ACHN (cell line): ENCODE measurements around the gene GGTA1.
"Not testable (repeated sequence)": the region's sequence is repeated elsewhere in the genome, so short reads cannot be mapped to it uniquely, and the experiment has no call there.

Experiments used
- DNase-seq: peaks from one replicate; pipeline ENCODE4 v3.0.0-alpha.2; 2015
- in situ Hi-C: cut with HindIII; loops from 2 replicates; pipeline ENCODE4 v1.10.0; 2017; ENCODE audit warnings: low sequenced_read_pairs, low pct_ligation_motif_present, low pct_unique_long_range_greater_than_20kb

Gene GGTA1

DNA sequence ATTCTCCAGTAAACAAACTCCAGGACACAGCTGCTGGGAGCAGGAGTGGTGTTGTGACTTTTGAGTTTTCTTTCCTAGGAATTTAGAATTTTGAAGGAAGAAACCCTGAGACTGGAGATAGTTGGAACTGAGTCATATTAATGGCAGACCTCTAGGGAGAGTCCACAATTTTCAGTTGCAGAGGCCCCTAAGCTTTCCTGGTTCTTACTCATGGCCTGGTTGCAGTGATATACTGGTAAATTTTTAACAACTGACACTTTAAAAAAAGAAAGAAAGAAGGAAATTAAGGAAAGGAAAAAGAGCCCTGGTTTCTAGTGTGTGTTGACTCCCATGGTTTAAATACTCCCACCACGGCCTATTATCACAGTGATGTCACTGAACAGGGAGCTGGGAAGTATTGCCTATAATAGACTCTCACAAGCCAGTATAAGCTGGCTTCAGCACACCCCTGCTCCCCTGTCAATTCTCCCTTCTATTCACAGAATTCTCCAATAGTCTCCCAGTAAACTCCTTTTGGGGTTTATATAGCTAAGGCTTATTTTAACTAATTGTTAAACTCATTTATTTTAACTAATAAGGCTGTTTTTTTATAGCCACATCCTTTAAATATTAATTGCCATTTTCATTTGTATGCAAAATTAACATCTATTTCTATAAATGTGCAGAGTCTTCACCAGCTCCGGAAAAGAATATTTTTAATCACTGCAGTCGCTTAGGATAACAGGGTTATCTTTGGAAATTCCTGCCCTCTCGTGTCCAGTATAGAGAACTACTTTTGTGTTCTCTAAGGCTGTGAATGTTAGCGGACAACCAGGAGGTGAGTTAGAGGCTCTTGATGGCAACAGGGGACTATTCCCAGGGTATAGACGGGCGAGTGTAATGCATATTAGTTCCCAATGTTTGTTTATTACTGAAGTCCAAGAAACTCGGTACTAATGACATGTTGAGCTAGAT is 59.7 kb downstream of the GGTA1 start:
- in situ Hi-C loops = no loop called here
- DNase-seq = peak; percentile 47

DNA sequence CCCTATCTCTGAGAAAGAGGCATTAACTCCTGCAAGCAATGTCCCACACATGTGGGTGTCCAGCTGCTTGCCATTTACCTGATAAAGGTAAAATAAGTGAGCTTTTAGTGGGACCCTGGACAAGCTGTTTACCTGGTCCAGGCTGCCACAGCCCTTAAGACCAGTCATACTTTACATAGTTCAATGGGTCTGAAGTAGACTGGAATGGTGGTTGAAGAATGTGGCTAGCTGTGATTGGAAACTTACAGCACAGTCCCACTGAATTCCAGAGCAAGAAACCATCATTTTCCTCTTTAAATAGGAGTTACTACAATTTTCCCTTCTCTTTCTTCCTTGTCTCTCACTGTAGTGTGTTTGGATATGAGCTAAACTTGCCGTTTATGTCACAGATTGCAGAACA is 60.6 kb downstream of the GGTA1 start:
- DNase-seq = no peak
- in situ Hi-C loops = no loop called here

DNA sequence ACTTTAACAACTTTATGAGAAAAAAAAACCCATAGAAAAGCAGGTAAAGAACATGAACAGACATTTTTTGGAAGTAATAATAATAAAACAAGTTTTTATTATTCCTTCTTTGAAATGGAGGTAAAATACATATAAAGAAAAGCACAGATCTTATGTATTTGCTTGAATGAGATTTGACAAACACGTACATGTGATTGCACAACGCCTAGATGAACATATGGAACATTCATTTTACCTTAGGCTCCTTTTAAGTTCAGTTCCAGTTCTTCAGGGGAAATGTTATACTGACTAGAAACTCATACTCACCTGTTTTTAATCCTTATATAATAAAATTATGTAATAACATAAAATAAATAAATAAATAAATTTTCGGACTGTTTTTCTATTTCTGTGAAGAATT is 61.8 kb downstream of the GGTA1 start:
- DNase-seq = no peak
- in situ Hi-C loops = no loop called here

DNA sequence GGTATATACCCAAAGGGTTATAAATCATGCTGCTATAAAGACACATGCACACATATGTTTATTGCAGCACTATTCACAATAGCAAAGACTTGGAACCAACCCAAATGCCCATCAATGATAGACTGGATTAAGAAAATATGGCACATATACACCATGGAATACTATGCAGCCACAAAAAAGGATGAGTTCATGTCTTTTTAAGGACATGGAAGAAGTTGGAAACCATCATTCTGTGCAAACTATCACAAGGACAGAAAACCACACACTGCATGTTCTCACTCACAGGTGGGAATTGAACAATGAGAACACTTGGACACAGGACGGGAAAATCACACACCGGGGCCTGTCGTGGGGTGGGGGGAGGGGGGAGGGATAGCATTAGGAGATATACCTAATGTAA is 62.6 kb downstream of the GGTA1 start:
- DNase-seq, in situ Hi-C loops: not testable (repeated sequence)

DNA sequence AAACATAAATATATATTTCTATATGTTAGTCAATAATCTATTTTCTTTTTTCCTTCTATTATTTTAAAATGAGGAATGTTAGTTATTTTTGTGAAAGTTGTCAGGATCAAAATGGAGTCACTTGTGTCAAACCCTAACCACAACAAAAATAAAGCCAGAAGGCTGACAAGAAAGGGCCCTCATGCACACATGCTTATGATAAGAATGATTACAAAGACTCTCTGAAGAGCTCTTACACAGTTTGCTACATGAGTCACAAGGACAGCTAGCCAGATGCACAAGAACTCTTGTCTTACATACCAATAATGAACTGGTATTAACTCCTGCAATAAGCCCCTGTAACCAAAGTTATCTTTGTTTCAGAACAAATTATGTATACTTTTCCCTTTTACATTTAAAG is 64.7 kb downstream of the GGTA1 start:
- DNase-seq = no peak
- in situ Hi-C loops = no loop called here

DNA sequence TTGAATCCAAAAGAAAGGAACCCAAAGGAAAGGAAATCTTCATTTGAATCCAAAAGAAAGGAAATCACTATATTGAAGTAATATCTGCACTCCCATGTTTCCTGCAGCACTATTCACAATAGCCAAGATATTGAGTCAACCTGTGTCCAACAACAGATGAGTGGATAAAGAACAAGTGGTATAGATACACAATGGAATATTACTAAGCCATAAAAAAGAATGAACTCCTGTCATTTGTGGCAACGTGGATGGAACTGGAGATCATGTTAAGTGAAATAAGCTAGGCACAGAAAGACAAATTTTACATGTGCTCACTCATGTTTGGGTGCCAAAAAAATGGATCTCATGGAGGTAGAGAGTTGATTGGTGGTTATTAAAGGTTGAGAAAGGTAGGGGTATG is 71.7 kb downstream of the GGTA1 start:
- in situ Hi-C loops = no loop called here
- no peak for DNase-seq

DNA sequence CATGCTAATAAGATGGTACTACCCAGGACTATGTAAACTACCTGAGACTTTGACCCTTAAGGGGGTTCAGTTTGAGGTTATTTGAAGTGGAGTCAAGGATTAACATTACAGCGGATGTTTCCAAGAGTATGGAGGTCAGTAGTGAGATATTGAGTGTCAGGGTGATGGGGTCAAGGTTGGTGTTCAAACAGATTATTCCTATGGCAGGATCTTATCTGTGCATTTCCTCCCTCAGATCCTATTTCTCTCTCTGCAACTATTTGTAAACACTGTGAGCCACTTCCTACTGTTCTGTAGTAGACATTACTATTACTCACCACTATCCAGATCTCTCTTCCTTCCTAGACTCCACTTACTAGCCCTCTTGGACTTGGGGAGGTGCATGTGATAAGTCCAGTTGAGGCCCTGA is 75.6 kb downstream of the GGTA1 start:
- DNase-seq = no peak

DNA sequence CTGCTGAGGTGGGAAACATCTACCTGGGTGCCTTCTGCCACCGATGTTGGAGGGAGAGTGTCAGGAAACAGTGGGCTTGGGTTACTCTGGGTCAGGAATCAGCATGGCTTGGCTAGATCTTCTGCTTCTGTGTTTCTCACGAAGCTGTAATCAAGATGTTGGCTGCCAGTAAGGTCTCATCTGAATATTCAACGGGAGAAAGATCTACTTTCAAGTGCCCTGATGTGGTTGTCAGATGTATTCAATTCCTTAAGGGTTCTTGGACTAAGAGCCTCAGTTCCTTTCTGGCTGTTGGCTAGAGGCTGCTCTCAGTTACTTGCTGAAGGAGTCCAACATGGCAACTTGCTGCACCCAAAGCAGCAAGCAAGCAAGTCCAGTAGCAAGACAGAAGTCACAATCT is 87.7 kb downstream of the GGTA1 start:
- in situ Hi-C loops = no loop called here
- no peak for DNase-seq

More for the DNA sequence above, 75.6 kb downstream of the GGTA1 start:
- in situ Hi-C loops = no loop called here

DNA sequence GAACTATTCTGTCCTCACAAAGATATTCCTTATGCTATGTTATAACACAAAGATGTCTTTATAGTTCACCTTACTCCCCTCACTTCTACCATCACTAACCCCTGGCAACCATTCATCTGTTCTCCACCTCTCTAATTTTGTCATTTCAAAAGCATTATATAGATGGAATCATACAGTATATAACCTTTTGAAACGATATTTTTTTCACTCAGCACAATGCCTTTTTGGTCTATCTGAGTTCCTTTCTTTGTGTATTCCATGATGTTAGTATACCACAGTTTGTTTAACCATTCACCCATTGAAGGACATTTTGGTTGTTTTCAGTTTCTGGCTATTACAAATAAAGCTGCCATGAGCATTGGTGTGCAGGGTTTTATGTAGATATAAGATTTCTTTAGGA is 93.7 kb downstream of the GGTA1 start:
- in situ Hi-C loops = no loop called here
- no peak for DNase-seq
